Hepatic stellate cell (primary cell): Measurements from ENCODE around the gene AGK.
A peak's percentile ranks its signal among the peaks of the same experiment; 100 is the strongest.

Experiments
- DNase-seq: peaks from one replicate; pipeline ENCODE4 v3.0.0; 2011; ENCODE audit warnings: low spot score

The AGK gene

DNA sequence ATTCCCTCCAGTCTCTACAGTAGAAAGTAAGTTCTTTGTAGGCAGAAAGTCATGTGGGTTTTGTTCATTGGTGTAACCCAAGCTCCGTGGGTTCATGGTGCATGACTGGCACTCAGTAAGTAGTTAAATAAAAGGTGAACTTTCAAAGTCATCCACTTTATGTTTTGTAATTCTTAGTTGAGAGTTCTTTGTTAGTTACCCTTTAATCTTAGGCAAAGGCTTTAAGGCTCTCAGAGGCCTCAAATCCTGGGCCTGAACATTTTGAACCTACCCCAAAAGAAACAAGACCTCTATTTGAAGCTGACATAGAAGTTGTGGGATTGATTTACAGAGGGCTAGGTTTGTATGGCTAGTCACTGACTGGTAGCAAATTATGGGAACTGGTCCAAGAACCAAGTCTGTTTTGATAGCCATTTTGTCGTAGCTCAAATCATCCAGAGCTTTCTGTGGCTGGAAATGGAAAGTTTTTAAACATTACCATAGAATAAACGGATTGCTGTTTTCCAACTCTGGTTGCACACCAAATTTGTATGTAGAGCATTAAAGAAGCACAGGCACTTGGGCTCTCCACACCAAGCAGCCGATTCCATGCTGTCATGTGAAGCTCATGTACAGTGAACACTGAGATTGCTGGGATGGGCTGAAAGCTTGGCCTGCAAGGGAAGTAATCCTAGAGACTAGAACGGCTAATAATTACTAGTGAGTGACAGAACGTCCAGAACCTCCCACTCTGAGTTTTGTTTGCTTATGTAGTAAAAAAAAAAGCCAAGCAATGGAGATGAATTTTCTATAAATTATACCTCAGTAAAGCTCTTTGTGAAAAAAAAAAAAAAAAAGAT lies 97.3 kb downstream of the AGK start:
- no peak for DNase-seq

DNA sequence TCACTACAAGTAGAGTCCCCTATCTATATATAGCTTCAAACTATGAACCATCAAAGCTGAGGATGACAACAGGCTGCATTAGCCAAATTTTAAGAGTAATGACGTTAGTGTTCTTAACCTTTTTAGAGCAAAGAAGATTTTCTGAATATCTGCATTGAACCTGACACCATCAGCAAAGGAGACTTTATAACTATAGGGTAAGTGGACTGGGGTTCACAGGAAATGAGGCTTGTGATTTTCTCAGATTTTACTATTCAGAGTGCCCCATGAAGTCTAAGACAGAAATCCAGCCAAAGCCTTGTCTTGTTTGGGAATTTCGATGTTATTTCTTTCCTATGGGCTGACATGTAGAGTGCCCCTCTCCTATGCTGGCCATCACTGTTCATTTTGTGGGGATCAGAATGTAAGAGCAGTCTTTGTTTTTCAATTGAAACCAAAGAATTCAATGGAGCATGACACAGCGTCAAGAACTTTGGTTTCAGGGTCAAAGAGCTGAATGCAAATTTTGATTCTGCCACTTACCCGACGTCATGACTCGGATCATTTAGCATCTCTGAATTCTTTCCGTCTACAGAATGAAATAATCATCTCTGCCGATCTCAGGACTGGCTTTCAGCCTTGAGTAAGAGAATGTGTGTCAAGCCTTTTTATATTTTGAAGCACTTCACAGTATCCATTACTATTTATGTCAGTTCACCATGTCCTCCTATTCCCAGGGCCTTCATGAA lies 98.1 kb downstream of the AGK start:
- no peak for DNase-seq

DNA sequence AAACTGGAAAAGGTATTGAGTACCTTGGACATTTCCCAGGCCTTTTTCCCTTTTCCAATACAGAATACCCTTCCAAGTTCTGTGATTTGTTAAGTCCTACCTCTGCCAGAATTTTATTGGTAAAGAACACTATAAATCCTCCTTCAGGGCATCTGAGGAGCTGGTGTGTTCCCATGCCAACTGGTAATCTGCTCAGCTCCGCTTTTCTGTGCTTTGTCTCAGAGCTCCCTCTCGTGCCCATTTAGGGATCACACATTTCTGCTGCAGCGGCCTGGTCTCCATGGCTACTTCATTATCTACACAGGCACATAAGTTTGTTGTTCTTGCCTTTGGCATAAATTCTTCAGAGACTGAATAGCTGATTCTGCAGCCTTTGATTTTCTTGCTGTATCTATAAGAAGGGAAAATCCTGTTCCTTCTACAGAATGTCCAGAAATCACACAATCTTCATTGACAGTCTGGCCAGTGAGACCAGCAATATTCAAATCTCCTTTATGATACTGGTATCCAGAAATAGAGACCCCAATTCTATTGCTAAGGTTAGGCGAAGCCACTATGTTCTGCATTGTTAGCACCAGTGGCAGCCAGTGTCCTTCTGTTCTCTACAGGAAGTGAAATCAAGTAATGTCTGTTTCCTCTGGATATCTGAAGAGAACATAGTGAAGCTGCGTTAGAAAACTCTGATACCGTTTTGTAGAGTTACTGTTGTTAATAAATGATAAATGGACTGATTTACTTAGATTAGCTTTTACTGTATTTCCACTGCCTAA lies 98.8 kb downstream of the AGK start:
- peak; percentile 79 for DNase-seq

DNA sequence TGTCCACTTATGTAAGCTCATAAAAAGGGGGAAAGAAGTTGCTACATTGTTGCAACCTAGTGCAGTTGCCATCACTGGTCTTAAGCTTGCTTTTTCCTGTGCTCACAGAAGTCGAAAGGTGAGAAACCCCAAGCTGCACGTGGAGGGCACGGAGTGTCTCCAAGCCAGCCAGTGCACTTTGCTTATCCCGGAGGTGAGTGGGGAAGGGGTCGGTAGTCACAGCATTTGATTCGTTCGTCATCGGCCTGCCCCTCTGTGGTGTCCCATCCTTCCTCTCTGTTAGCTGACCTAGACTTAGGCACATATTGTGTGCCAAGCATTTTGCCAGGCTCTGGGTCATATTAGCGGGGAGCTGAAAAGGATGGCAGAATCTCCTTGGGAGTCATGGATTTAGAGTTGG lies 100.2 kb downstream of the AGK start:
- no peak for DNase-seq

DNA sequence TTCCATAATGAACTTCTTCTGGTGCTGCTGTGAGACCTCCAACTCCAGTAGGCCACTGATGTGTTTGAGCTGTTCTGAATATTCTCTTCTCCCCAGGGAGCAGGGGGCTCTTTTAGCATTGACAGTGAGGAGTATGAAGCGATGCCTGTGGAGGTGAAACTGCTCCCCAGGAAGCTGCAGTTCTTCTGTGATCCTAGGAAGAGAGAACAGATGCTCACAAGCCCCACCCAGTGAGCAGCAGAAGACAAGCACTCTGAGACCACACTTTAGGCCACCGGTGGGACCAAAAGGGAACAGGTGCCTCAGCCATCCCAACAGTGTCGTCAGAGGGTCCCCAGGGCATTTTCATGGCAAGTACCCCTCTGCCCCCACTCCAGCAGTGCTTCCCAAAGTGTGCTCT lies 101.5 kb downstream of the AGK start:
- no peak for DNase-seq

DNA sequence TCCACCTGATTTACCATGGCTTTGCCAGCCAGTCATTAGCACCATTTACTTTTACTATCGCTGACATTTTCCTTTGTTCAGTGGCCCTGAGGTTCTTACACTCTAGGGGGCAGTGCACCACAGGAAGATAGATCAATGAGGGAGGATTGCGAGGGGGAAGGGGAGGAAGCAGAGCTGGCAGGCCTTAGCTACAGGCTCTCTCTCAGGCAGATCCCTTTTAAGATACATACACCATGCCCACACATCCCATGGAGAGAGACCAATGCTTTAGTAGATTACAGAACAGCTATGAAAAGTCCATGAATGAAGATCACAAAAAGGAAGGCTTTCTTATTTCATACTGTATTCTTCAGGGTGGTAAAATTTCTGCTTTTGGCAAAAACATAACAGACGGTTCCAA lies 103.3 kb downstream of the AGK start:
- DNase-seq: peak; percentile 63

DNA sequence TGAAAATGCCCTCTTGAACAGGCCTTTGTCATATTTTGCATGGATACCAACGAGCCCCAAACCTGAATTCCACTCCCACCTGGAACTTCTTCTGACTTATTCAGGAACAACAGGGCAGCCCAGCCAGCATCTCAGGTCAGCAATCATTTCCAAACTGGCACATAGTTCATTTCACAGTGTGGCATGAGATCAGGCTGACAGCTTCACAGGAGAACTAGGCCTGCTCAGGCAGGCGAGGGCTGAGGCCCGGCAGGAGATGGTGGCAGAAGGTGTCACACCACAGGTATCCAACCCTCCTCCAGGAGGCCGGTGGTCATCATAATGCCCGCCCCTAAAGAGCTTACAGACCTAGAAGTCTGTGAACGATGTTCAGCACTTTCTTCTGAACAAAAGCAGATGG lies 108.3 kb downstream of the AGK start:
- DNase-seq: no peak

DNA sequence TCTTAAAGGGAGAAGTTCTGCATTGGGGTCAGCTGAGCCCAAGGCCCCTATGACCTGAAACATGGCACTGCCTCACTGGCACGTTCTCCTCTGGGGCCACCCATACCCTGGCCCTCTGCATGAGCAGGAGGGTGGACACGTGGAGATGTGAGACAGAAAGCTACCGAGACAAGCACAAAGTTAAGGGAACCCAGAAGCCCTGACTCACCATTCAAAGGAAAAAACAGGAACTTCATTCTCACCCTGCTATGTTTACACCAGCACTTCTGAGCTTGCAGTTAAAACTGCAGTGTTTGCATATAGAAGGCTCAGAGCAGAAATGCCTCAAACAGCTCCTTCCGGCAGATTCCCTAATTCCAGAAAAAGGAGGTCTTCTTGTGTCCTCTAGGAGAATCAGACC lies 109.0 kb downstream of the AGK start:
- no peak for DNase-seq

DNA sequence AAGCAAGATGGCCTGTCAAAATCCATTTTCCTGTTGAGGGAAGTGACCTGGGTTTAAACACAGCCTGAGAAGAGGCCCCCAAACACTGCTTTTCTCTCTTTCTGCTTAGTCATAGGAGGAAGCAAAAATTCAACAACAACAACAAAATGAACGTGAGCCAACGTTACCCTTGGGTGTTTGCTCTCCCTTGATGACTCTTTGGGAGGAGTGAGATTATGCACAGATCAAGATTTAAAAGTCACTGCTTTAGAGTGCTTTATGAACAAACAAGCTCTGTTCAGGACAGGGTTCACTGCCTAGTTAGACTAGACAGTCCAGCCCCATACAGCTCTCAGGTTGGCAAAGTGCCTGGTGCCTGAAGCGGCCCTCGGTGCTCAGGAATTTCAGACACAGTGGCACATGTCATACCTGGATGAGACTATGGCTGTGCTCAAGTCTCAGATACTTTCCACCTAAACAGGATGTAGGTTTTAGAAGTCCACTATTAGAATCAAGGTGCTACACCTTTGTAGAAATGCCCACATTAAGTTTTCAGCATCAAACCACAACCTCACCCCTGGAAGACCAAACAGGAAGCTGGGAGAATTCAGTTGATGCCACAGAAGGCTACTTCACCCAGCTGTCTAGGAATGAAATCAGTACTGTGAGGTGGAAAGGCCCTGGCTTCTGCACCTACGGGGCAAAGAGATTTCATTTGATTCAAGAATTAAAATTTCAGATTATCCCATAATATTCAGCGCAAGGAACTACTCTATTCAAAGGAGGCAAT lies 112.1 kb downstream of the AGK start:
- DNase-seq: no peak

DNA sequence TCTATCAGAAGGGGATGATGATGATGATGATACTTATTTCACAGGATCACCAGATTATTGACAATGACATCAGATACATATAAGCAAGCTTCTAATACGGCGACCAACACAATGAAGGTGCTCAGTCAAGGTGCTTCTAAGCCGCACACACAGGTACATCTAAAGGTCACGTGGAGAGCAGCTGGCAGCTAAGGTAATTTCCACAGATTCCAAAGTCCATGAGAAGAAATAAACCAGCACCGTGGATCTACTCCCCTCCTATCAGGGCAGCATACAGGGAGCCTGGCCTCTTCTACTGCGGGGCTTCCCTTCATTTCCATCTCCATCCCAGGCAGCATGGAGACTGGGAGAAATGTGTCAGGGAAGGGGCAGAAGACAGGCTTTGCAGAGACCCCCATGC lies 113.2 kb downstream of the AGK start:
- DNase-seq: no peak

DNA sequence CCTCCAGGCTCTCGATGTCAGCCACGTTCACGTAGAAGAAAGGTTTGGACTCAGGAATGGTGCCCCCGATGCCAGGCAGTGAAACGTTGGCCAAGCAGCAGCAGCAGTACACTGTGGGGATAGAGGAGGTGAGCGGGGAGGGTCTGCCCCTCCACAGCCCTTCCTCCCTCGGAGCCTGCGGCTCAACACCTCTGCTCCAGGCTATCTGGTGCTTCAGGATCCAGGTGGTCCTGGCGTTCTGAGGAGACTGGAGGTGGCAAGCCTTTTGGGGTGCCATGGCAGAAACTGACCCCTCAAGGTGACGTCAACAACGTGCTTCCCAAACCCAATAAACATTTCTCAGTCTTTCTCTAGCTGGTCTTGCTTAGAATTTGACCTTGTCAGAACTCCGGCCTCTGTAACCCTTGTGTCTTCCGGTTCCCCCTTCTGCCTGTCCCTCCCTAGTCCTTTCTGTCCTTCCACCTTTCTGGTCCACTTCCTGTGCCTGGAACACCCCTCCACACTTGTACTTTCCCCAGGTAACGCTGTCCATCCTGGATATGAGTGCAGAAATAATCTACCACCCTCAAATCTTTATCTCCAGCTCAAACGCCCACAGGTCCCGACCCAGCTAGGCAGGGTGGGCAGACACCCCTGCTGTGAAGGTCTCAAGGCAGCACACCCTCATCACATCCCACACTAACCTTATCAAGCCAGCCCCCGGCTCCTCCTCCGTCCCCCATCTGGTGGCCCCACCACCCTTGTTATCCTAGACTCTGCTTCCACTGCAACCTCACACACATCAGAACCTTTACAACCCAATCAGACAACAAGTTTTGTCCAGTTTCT lies 114.2 kb downstream of the AGK start:
- DNase-seq: no peak

DNA sequence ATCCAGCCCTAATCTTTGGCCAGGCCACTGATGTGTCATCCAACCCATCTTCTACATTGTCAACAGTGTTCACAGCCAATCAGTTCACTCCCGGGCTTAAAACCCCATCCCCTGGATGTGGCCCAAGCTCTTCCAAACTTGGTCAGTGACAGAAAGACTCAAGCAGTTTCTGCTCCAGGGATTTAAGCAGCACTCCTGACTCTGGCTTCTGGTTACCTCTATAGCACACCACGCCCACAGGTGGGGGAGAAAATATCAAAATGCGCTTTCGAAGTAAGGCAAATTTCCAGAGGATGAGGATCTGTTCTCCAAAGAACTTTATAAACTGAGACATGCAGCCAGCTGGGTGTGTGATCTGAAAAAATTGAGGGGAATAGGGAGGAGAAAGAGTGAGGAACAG lies 114.9 kb downstream of the AGK start:
- DNase-seq: no peak

DNA sequence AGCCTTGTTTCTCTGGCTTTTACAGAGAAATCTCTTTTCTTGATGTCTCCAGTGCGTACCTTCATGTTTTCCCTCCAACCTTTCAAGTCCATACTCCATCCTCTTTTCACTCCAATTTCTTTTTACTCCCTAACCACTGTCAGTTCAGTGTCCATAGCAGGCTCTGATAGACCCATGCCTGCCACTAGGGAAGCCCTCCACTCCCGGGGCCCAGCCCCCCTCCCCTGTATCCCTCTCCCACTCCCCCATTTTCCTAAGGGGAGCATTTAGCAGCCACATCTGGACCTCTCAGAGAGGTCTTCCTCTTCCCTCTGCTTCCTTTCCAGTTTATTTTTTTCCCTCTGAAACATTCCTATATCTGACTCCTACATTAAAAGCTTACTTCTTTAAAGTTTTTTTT lies 117.6 kb downstream of the AGK start:
- DNase-seq: no peak

DNA sequence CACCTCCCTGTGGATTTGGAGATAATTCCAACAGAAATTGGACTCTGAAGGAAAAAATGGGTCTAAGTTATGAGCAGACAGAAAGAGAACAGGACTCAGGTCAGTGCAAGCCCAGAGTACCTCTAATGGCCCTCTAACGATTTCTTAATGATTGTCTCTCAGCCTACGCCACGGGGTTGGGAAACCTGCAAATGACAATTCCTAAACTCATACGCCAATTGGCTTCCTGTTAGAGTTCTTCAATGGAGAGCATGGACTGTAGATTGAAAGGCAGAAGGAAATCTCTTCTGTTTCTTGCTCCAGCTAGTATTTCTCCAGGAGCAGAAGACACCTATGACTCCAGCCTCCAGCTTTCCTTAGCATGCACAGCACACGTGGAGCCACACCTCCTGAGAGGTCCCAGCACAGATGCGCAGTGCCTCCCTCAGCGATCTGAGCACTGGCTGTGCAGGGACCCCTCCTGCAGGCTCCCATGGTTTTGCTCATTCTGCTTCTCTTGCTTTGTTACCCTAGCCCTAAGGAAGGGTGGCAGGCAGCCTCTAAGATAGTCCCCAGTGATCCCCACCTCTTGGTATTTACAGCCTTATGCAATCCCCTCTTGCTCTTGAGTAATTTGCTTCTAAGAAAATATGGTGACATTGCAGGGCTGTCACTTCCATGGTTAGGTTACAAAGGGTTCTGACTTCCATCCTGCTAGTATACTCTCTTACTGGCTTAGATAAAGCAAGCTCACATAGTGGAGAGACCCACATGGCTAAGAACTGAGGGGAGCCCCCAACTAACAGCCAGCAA lies 120.7 kb downstream of the AGK start:
- no peak for DNase-seq

DNA sequence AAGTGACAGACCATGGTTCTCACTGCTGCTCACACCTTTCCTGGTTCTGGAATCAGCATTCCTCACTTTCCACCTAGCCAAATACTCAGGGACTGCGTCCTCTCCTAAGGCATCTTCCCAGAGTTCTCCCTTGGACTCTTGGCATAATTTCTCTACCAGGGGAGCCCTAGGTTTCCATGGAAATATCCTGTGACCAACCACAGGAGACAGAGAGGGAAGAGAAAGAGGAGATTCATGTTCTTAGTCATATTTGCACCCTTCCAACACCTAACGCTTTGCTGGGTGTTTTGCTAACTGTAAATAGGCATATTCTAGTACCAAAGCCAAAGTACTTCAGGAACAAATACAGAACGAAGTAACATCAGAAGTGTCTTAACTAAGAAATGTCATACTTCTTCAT lies 122.1 kb downstream of the AGK start:
- DNase-seq: no peak

DNA sequence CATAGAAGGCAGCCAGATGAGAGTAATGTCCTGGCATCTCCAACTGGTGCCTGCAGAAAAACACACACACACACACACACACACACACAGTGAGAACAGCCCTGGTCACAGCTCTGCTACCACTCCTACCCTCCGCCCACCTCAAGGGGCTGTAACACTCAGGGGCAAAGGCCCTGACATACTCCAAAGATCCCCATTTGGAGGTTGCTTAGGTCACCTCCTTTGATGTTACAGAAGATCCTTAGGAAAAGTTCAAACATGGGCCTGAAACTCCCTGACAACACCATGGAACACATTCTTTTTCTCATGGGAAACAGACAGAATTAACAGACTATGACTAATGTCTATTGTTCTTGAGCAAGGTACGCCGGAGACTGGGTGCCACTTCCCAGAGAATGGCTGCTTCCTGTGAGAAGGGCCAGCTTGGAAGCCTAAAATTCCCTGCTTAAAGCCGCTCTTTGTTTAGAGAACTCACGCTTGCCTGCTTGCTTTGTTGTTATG lies 123.0 kb downstream of the AGK start:
- DNase-seq: no peak

DNA sequence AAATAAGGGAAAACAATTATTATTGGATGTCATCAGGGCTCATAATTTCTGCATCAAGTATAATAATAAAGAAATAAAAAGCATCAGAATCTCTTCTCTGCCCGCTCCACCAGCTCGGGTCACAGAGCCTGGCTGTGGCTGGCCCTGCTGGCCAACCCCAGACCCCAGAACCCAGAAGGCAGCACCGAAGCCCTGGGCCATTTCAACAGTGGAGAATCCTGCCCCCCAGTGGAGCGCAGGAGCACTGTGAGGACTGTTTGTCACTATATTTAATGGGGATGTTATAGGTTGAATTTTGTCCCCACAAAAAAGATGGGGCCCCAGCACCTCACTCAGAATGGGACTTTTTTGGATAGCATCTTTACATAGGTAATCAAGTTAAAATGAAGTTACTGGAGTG lies 123.5 kb downstream of the AGK start:
- no peak for DNase-seq

DNA sequence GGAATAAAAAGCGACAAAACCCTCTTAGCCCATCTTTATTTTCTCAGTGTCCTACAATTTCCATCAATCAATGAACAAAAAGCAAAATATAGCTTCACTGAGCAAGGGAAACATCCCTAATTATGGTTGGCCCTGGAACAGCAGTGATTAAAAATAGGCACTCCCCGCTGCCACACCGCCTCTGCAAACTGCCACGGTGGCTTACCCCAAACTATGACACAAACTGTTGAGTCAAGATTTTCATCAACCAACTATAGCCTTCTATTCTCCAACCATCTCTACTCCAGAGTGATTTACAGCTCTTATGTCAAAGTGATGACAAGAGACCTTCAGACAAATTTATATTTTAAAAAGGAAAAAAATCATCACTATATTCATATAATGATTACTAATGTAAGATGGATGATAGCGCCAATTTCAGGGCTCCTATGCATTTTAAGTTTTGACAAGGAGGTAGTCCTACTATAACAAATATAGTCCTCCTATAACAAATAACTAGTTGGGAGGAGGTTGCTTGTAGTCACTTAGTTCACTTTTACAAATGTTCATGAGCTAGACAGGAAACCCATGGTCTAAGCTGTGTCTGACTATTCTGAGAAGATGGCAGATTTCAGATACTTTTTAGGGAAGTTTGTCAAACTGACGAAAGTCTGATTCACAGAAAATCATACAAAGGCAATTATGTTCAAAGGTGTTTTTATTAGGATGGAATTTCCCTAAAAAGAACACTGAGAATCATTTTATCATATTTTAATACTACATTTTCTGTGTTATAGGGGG lies 124.4 kb downstream of the AGK start:
- DNase-seq: no peak

DNA sequence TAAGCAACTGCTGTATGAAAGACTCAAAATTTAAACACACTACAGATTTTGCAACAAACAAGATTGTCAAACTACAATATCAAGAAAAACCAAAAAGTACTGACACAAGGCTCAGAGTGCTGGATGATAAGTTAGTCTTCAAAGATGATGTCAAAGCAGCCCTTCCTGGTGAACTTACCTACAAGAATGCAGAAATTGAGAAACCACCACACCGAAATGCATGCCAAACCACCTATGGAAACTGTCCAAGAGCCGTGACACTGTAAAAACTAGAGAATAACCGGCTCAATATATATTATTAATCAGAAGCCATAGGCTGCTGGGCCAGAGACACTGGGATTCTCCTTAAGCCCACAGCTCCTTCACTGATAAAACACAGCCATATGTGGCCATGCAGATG lies 125.4 kb downstream of the AGK start:
- DNase-seq: no peak
